ENCODE results near the gene GAREM2.

GAREM2 gene

GRCh38 chr2:26139269-26140183 lies 33.4 kb upstream of the GAREM2 start:
- Histone ChIP-seq H3K4me1 (ENCODE audit: control insufficient read depth, low read length) (no peaks in the 10 kb centered on the region), H4K20me1 (ENCODE audit: control insufficient read depth, insufficient read depth, low read depth, low read length) (0 out of 2 replicates have a peak, but pooled peaks cover 4% of the 10 kb centered on the region), H3F3A (ENCODE audit: control insufficient read depth, insufficient read depth) (peaks cover 5% of the 10 kb centered on the region; the same call in 1 of the 2 replicates), H3K27ac (ENCODE audit: low read depth, low read length) (no peak overlapping the region), H3K4me2 (ENCODE audit: low read length) (no peak overlapping the region), H3K4me3 (ENCODE audit: low read length) (no peak overlapping the region), H3K9me3 (ENCODE audit: control insufficient read depth, insufficient read depth, low read length) (no peaks in the 10 kb centered on the region), H3K36me3 (ENCODE audit: control insufficient read depth, low read length) (peaks cover 15% of the 10 kb centered on the region), H3K27me3 (ENCODE audit: control insufficient read depth, low read length) (no peaks in the 10 kb centered on the region), H3K79me2 (ENCODE audit: control insufficient read depth, low read length) (no peaks in the 10 kb centered on the region), H3K9me2 (replicated peaks; ENCODE audit: control insufficient read depth, low read length) (no peaks in the 10 kb centered on the region)
- no peak for TF ChIP-seq EZH2phosphoT487 (IDR thresholded peaks at IDR 0.05; ENCODE audit: borderline replicate concordance, low read length)
- TF ChIP-seq CTCF (IDR thresholded peaks at IDR 0.05; ENCODE audit: low read depth, low read length, poor library complexity, severe bottlenecking), result no peak

DNA sequence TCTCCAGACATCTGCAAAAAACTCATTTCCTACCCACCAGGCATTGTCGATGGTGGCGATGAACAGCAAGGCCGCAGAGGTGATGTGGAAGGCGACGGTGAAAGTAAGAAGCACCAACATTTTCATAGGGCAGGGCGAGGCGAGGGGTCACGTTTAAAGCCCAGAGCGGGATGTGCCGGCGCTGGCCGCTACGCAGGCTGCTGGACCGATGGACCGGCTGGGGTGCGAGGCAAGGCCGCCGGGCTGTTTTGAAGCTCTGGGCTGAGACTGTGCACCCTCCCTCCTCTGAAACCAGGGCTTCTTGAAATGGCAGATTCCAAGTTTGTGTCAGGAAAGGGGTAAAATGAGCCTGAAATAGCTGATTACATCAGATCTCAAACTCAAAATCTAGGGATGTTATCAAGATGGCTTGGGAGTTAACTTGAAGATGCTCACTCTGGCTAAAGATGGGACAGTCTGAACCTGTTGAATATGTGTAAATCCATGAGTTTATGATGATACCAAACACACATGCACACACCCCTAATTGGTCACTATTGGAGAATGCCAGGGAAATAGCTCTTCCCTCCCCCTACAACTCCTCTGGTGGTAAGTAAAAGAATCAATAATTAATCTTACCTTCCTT lies 31.6 kb upstream of the GAREM2 start:
- Histone ChIP-seq H4K20me1 (ENCODE audit: control insufficient read depth, insufficient read depth, low read depth, low read length) (0 out of 2 replicates have a peak, but pooled peaks cover 4% of the 10 kb centered on the region), H3K36me3 (ENCODE audit: control insufficient read depth, low read length) (peaks cover 4% of the 10 kb centered on the region), H3K4me2 (ENCODE audit: low read length) (no peak overlapping the region), H3K9me2 (replicated peaks; ENCODE audit: control insufficient read depth, low read length) (no peaks in the 10 kb centered on the region), H3K79me2 (ENCODE audit: control insufficient read depth, low read length) (no peaks in the 10 kb centered on the region), H3F3A (ENCODE audit: control insufficient read depth, insufficient read depth) (peaks cover 5% of the 10 kb centered on the region; the same call in 1 of the 2 replicates), H3K27me3 (ENCODE audit: control insufficient read depth, low read length) (no peaks in the 10 kb centered on the region), H3K4me3 (ENCODE audit: low read length) (no peak overlapping the region), H3K4me1 (ENCODE audit: control insufficient read depth, low read length) (no peaks in the 10 kb centered on the region), H3K27ac (ENCODE audit: low read depth, low read length) (no peak overlapping the region), H3K9me3 (ENCODE audit: control insufficient read depth, insufficient read depth, low read length) (no peaks in the 10 kb centered on the region)
- no peak for TF ChIP-seq CTCF (IDR thresholded peaks at IDR 0.05; ENCODE audit: low read depth, low read length, poor library complexity, severe bottlenecking)
- no peak for TF ChIP-seq EZH2phosphoT487 (IDR thresholded peaks at IDR 0.05; ENCODE audit: borderline replicate concordance, low read length)

DNA sequence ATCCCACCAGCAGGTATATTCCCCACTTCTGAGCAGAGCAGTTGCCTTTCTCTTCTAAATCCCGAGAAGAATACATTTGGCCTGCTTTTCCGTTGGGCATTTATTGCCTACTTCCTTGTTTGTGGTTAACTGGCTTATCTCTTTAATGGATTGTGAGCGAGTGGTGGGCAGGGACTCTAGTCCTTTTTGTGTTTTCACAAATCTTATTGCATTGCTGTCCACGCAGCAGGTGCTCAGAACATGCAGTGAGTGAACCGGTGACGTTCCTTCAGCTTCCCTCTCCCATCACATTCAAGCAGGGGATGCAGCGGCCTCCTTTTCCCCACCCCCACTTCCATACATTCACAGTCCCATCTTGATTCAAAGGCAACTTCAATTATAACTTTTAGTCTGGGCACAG lies 28.9 kb upstream of the GAREM2 start:
- Histone ChIP-seq H3K27me3 (ENCODE audit: control insufficient read depth, low read length) (no peaks in the 10 kb centered on the region), H3K36me3 (ENCODE audit: control insufficient read depth, low read length) (no peaks in the 10 kb centered on the region), H3K4me3 (ENCODE audit: low read length) (no peak overlapping the region), H3K79me2 (ENCODE audit: control insufficient read depth, low read length) (no peaks in the 10 kb centered on the region), H3K9me3 (ENCODE audit: control insufficient read depth, insufficient read depth, low read length) (no peaks in the 10 kb centered on the region), H3K4me2 (ENCODE audit: low read length) (no peak overlapping the region), H3K9me2 (replicated peaks; ENCODE audit: control insufficient read depth, low read length) (no peaks in the 10 kb centered on the region), H3K4me1 (ENCODE audit: control insufficient read depth, low read length) (no peaks in the 10 kb centered on the region), H3F3A (ENCODE audit: control insufficient read depth, insufficient read depth) (peaks cover 5% of the 10 kb centered on the region; the same call in 1 of the 2 replicates), H3K27ac (ENCODE audit: low read depth, low read length) (no peak overlapping the region), H4K20me1 (ENCODE audit: control insufficient read depth, insufficient read depth, low read depth, low read length) (0 out of 2 replicates have a peak, but pooled peaks cover 4% of the 10 kb centered on the region)
- TF ChIP-seq CTCF (IDR thresholded peaks at IDR 0.05; ENCODE audit: low read depth, low read length, poor library complexity, severe bottlenecking) (no peak), EZH2phosphoT487 (IDR thresholded peaks at IDR 0.05; ENCODE audit: borderline replicate concordance, low read length) (no peak)
